H1 (cell line): ENCODE results near the gene HLF. TPM values are rescaled to one million over a fixed set of nuclear protein-coding genes. Genes with fewer than 3 reads are reported as not detected.

Source experiments
- CTCF ChIA-PET: fragments of 300-600 bp; sonication (Branson Sonifier 250); formaldehyde crosslinking; loops from one replicate; lab custom pipeline; 2021; ENCODE audit not compliant: partially characterized antibody; lab: Charles Lee
- POLR2A ChIA-PET: fragments of 300-600 bp; sonication (Branson Sonifier 250); formaldehyde crosslinking; loops from one replicate; lab custom pipeline; 2021; ENCODE audit warnings: inconsistent platforms; ENCODE audit not compliant: partially characterized antibody; lab: Charles Lee
- DNase-seq, 2 experiments: peaks; one replicate each; pipeline versions ENCODE4 v3.0.0 to v3.0.0-alpha.2; 2010 to 2022; ENCODE audit warnings: low spot score in 2 of 2, low read depth in 1 of 2, mixed read lengths in 1 of 2
- FAIRE-seq: peaks from 2 replicates; lab custom pipeline; 2011; peaks lifted over from hg19 to GRCh38; lab: Jason Lieb, UNC
- H2AFZ ChIP-seq: 2 replicates; pipeline ENCODE4 v1.8.1; 2012; ENCODE audit warnings: low read length, inconsistent platforms
- H2AK5ac ChIP-seq: 2 replicates; pipeline ENCODE4 v1.6.1; 2013; ENCODE audit warnings: low read depth, low read length
- H2BK120ac ChIP-seq: replicated peaks from 2 replicates; pipeline ENCODE3; 2013; ENCODE audit warnings: low read depth, low read length, inconsistent platforms
- H2BK12ac ChIP-seq: 2 replicates; pipeline ENCODE4 v1.6.1; 2013; ENCODE audit warnings: low read depth, low read length
- H2BK15ac ChIP-seq: 2 replicates; pipeline ENCODE4 v1.6.1; 2013; ENCODE audit warnings: low read length
- H2BK20ac ChIP-seq: 2 replicates; pipeline ENCODE4 v1.6.1; 2013; ENCODE audit warnings: low read length
- H2BK5ac ChIP-seq: 2 replicates; pipeline ENCODE4 v1.6.1; 2013; ENCODE audit warnings: low read depth, low read length
- H3K14ac ChIP-seq: 2 replicates; pipeline ENCODE4 v1.6.1; 2013; ENCODE audit warnings: inconsistent platforms; ENCODE audit not compliant: insufficient read length
- H3K18ac ChIP-seq: 2 replicates; pipeline ENCODE4 v1.6.1; 2013; ENCODE audit warnings: low read length; ENCODE audit errors: extremely low read depth
- H3K23ac ChIP-seq: 2 replicates; pipeline ENCODE4 v1.6.1; 2013; ENCODE audit warnings: inconsistent platforms; ENCODE audit not compliant: insufficient read length
- H3K23me2 ChIP-seq: 2 replicates; pipeline ENCODE4 v1.6.1; 2013; ENCODE audit warnings: low read depth, low read length
- H3K27ac ChIP-seq: 2 replicates; pipeline ENCODE4 v1.6.1; 2011; ENCODE audit warnings: low read depth, low read length, inconsistent platforms
- H3K27me3 ChIP-seq, 4 experiments: replicated peaks in 1 of 4; 1 replicate in 1 of 4; 2 replicates in 3 of 4; pipeline versions ENCODE4 v1.6.1 to v1.8.1; 2011 to 2013; ENCODE audit warnings: low read length in 3 of 4, mild to moderate bottlenecking in 3 of 4, inconsistent platforms in 2 of 4, mixed read lengths in 2 of 4, moderate library complexity in 1 of 4; ENCODE audit not compliant: control insufficient read depth in 3 of 4, insufficient read depth in 3 of 4; ENCODE audit errors: extremely low read depth in 1 of 4
- H3K36me3 ChIP-seq, 4 experiments: 2 replicates each; pipeline versions ENCODE4 v1.6.1 to v1.8.1; 2011 to 2013; ENCODE audit warnings: mild to moderate bottlenecking in 4 of 4, low read length in 3 of 4, moderate library complexity in 2 of 4, control low read depth in 1 of 4, inconsistent platforms in 1 of 4; ENCODE audit not compliant: insufficient read depth in 4 of 4, control insufficient read depth in 2 of 4
- H3K4ac ChIP-seq: replicated peaks from 2 replicates; pipeline ENCODE3; 2013; ENCODE audit warnings: low read length, low read depth, mixed read lengths, inconsistent platforms; ENCODE audit not compliant: insufficient read length
- H3K4me1 ChIP-seq, 4 experiments: replicated peaks in 1 of 4; 1 replicate in 1 of 4; 2 replicates in 3 of 4; pipeline versions ENCODE4 v1.6.1 to v1.8.1; 2011 to 2013; ENCODE audit warnings: low read length in 3 of 4, inconsistent platforms in 2 of 4, mixed read lengths in 1 of 4; ENCODE audit not compliant: insufficient read depth in 4 of 4, control insufficient read depth in 3 of 4
- H3K4me2 ChIP-seq, 2 experiments: 2 replicates each; pipeline versions ENCODE4 v1.6.1 to v1.8.1; 2011 to 2013; ENCODE audit warnings: low read depth in 2 of 2, low read length in 2 of 2, control low read depth in 1 of 2, inconsistent platforms in 1 of 2, mild to moderate bottlenecking in 1 of 2; ENCODE audit not compliant: insufficient read depth in 1 of 2
- H3K4me3 ChIP-seq, 4 experiments: fragments of 200-600, 300-600 bp in 1 of 4; sonication (generic), shearing (Covaris generic), sonication (Bioruptor Twin) in 1 of 4; 2 replicates each; pipeline versions ENCODE4 v1.5.1 to v1.8.1; 2011 to 2016; ENCODE audit warnings: low read length in 4 of 4, low read depth in 3 of 4, control low read depth in 2 of 4, inconsistent platforms in 2 of 4, mild to moderate bottlenecking in 2 of 4, mixed read lengths in 1 of 4, moderate library complexity in 1 of 4; ENCODE audit not compliant: insufficient read depth in 2 of 4; ENCODE audit errors: extremely low read depth in 1 of 4
- H3K56ac ChIP-seq: replicated peaks from 2 replicates; pipeline ENCODE3; 2013; ENCODE audit warnings: low read depth, mild to moderate bottlenecking, mixed read lengths, low read length, inconsistent platforms; ENCODE audit not compliant: insufficient read length
- H3K79me1 ChIP-seq: 2 replicates; pipeline ENCODE4 v1.6.1; 2013; ENCODE audit warnings: low read depth, low read length, control low read depth
- H3K79me2 ChIP-seq, 2 experiments: 2 replicates each; pipeline versions ENCODE4 v1.6.1 to v1.8.1; 2012 to 2013; ENCODE audit warnings: low read length in 2 of 2, mild to moderate bottlenecking in 2 of 2, inconsistent platforms in 1 of 2; ENCODE audit not compliant: insufficient read depth in 2 of 2, control insufficient read depth in 1 of 2
- H3K9ac ChIP-seq, 4 experiments: replicated peaks in 1 of 4; 1 replicate in 1 of 4; 2 replicates in 3 of 4; pipeline versions ENCODE4 v1.6.1 to v1.8.1; 2011 to 2013; ENCODE audit warnings: low read depth in 3 of 4, low read length in 3 of 4, control low read depth in 2 of 4, mild to moderate bottlenecking in 2 of 4, moderate library complexity in 2 of 4, inconsistent platforms in 1 of 4; ENCODE audit errors: extremely low read depth in 1 of 4
- H3K9me3 ChIP-seq, 2 experiments: 2 replicates each; pipeline versions ENCODE4 v1.6.1 to v1.8.1; 2012 to 2013; ENCODE audit warnings: mild to moderate bottlenecking in 2 of 2, moderate library complexity in 2 of 2, control low read depth in 1 of 2, inconsistent platforms in 1 of 2, low read depth in 1 of 2, low read length in 1 of 2, mixed read lengths in 1 of 2; ENCODE audit not compliant: insufficient read depth in 2 of 2
- H4K20me1 ChIP-seq, 2 experiments: replicated peaks in 1 of 2; 2 replicates each; pipeline versions ENCODE3 to v1.8.1; 2011 to 2013; ENCODE audit warnings: inconsistent platforms in 2 of 2, low read length in 2 of 2, mild to moderate bottlenecking in 1 of 2; ENCODE audit not compliant: insufficient read depth in 2 of 2, control insufficient read depth in 1 of 2
- H4K5ac ChIP-seq: 2 replicates; pipeline ENCODE4 v1.6.1; 2013; ENCODE audit warnings: low read length, low read depth, mixed read lengths, inconsistent platforms; ENCODE audit not compliant: insufficient read length
- H4K8ac ChIP-seq: 2 replicates; pipeline ENCODE4 v1.8.0; 2013; ENCODE audit warnings: mild to moderate bottlenecking, moderate library complexity, low read length, inconsistent platforms; ENCODE audit not compliant: insufficient read depth; ENCODE audit errors: extremely low read depth
- H4K91ac ChIP-seq: replicated peaks from 2 replicates; pipeline ENCODE3; 2013; ENCODE audit warnings: low read length, mixed read lengths, inconsistent platforms; ENCODE audit not compliant: insufficient read length
- CHD1 ChIP-seq: IDR thresholded peaks from 2 replicates; pipeline ENCODE4 v1.6.1; 2012; ENCODE audit warnings: low read depth, low read length, improper control_type of control experiment
- E2F6 ChIP-seq: IDR thresholded peaks from 2 replicates; pipeline ENCODE4 v1.6.1; 2012; ENCODE audit warnings: inconsistent platforms
- GTF2F1 ChIP-seq: IDR thresholded peaks from 2 replicates; pipeline ENCODE4 v1.6.1; 2012; ENCODE audit warnings: low read depth, low read length, improper control_type of control experiment, borderline replicate concordance
- JUND ChIP-seq: IDR thresholded peaks from 2 replicates; pipeline ENCODE4 v1.6.1; 2011; ENCODE audit warnings: mild to moderate bottlenecking, improper control_type of control experiment, low read length
- KDM4A ChIP-seq: IDR thresholded peaks from one replicate; pipeline ENCODE4 v1.7.1; 2012; ENCODE audit warnings: low read depth, mild to moderate bottlenecking, moderate library complexity, low read length, inconsistent platforms; ENCODE audit not compliant: severe bottlenecking
- POU5F1 ChIP-seq: IDR thresholded peaks from 2 replicates; pipeline ENCODE4 v1.6.1; 2011; ENCODE audit warnings: low read depth, mild to moderate bottlenecking, low read length, moderate library complexity
- TCF12 ChIP-seq: IDR thresholded peaks from 2 replicates; pipeline ENCODE4 v1.6.1; 2011; ENCODE audit warnings: low read depth, mild to moderate bottlenecking, low read length
- WGBS, 2 experiments: shearing (Covaris generic) in 1 of 2; methylation state at CpG; one replicate each; pipeline versions ENCODE4 v1.1.6 to v1.1.7; 2013 to 2015; ENCODE audit warnings: low lambda C conversion rate in 2 of 2, mixed read lengths in 2 of 2, inconsistent platforms in 1 of 2, low coverage in 1 of 2, missing lambda C conversion rate in 1 of 2; ENCODE audit not compliant: insufficient replicate concordance in 2 of 2, insufficient coverage in 1 of 2, insufficient read length in 1 of 2; ENCODE audit errors: extremely low coverage in 1 of 2, missing lambda C conversion rate in 1 of 2; 5-methylcytosine and 5-hydroxymethylcytosine counted together
- polyA plus RNA-seq, 7 experiments: library from polyadenylated mRNA; depleted of rRNA in 3 of 7; stranded (reverse) in 5 of 7; unstranded in 2 of 7; fragments of >200 nt in 5 of 7; fragments of 200-250 nt in 2 of 7; gene quantifications; 1 replicate in 5 of 7; 2 replicates in 1 of 7; 4 replicates in 1 of 7; pipeline versions ENCODE4 v1.2.1 to v1.2.3, GENCODE V29; 2011 to 2013; ENCODE audit warnings: missing spikeins in 2 of 7, mixed read lengths in 2 of 7
- total RNA-seq: library from RNA; stranded (reverse); fragmentation: NEBNext Ultra II Directional; extraction: Animal tissue kit (Norgen Biotek cat#: 25700); gene quantifications from 2 replicates; pipeline ENCODE4 v1.2.1, GENCODE V29; 2021

Gene HLF
- total and polyA plus RNA-seq, 2 of the 8 experiments (the other 6 are each of a cell fraction or from before 2014, with no cell fraction given): 0.39 to 0.60 TPM

GRCh38 chr17:55301521-55302406 lies 37.0 kb downstream of the HLF start:
- Histone ChIP-seq H2AK5ac (no peak overlapping the region), H3K4me1 (peaks cover 0 to 4% (median 2%) of the 10 kb centered on the region in 4 experiments; a peak in 2 of 7 replicates), H3K27ac (no peak overlapping the region), H2BK15ac (no peak overlapping the region), H3K4me2 (no peak overlapping the region), H3K9me3 (no peaks in the 10 kb centered on the region), H3K9ac (no peak overlapping the region), H3K4ac (no peak overlapping the region), H3K79me2 (no peaks in the 10 kb centered on the region), H3K27me3 (no peaks in the 10 kb centered on the region), H3K36me3 (no peaks in the 10 kb centered on the region), H3K23ac (no peak overlapping the region), H3K23me2 (no peaks in the 10 kb centered on the region), H2BK120ac (no peak overlapping the region), H4K5ac (no peak overlapping the region), H3K79me1 (no peaks in the 10 kb centered on the region)
- no peak for DNase-seq
- FAIRE-seq: no peak
- TF ChIP-seq JUND: no peak
- no peak for TF ChIP-seq GTF2F1
- no peak for TF ChIP-seq E2F6
- no peak for TF ChIP-seq TCF12
- TF ChIP-seq CHD1: no peak
- no peak for TF ChIP-seq KDM4A
- no peak for TF ChIP-seq POU5F1
- TF ChIP-seq, all 59 proteins: peak for 0
- Histone ChIP-seq H2AFZ (no peak overlapping the region), H3K4me3 (no peak overlapping the region), H3K18ac (no peak overlapping the region), H3K56ac (no peak overlapping the region), H4K91ac (no peak overlapping the region), H2BK12ac (no peak overlapping the region), H4K8ac (no peak overlapping the region), H2BK5ac (no peak overlapping the region), H2BK20ac (no peak overlapping the region), H4K20me1 (no peaks in the 10 kb centered on the region), H3K14ac (no peak overlapping the region)
- POLR2A ChIA-PET: no interaction called here
- 91% methylated on average over 6 of the region's 6 CpGs; no CpG with 5 or more reads in 1 of the 2 experiments for WGBS, 2 experiments
- CTCF ChIA-PET: no interaction called here
